Vagina (tissue), 2 donors: ENCODE data around the gene FOXK1.

Experiments used
- POLR2A ChIP-seq, 2 donors: fragments of 450-650 bp; IDR thresholded peaks; one replicate each; pipeline ENCODE4 v1.6.1; 2017; ENCODE audit warnings: antibody characterized with exemption in 2 of 2, mild to moderate bottlenecking in 2 of 2, moderate library complexity in 2 of 2
- POLR2AphosphoS5 ChIP-seq, 2 donors: sonication (generic); formaldehyde crosslinking; IDR thresholded peaks; one replicate each; pipeline ENCODE4 v1.9.0; 2017; ENCODE audit warnings: antibody characterized with exemption in 2 of 2, mild to moderate bottlenecking in 2 of 2, low read depth in 1 of 2; ENCODE audit not compliant: insufficient read depth in 1 of 2
- TF ChIP-seq, protein P1 (sequence below), 3 experiments: fragments of 450-650 bp in 2 of 3; fragments of 200-600 bp in 1 of 3; sonication (generic) in 1 of 3; IDR thresholded peaks; one replicate each; pipeline ENCODE4 v1.5.1; 2017 to 2019; ENCODE audit warnings: antibody characterized with exemption in 3 of 3, mild to moderate bottlenecking in 2 of 3, moderate library complexity in 2 of 3

DNA sequence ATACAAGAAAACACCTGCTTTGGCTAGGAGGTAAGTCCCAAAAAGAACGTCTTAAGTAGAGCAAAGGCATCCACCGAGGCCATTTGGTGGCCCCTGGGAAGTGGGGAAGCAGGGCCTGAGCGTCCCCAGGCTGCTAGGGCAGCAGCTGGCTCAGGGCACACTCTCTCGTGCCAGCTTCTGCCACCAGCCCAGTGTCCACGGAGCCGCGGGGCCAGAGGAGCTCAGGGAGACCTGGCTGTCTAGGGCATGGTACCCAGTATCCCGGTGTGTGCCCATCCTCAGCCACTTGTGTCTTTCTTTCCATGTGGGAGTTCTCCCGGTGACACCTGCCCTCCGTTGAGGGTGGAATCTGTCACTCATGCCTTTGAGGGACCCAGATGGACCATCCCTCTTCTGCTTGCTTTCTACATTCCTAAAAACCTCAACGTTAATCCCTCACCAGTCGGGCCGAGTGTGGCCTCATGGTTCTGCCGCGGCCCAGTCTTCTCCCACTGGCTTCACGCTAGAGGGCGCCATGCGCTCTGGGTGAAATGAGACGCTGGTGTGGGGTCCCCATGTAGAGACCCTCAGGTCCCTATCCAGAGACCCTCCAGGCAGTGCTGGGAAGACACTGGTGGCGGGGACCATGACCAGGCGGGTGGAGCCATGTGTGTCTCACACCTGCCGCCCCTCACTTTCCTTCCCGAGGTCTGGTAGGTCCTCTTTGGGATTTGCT is 83.8 kb downstream of the FOXK1 start:
- TF ChIP-seq POLR2AphosphoS5 (IDR thresholded peaks at IDR 0.05; ENCODE audit: insufficient read depth in 1 of 2, low read depth in 1 of 2) = no peak
- TF ChIP-seq, protein P1, sequence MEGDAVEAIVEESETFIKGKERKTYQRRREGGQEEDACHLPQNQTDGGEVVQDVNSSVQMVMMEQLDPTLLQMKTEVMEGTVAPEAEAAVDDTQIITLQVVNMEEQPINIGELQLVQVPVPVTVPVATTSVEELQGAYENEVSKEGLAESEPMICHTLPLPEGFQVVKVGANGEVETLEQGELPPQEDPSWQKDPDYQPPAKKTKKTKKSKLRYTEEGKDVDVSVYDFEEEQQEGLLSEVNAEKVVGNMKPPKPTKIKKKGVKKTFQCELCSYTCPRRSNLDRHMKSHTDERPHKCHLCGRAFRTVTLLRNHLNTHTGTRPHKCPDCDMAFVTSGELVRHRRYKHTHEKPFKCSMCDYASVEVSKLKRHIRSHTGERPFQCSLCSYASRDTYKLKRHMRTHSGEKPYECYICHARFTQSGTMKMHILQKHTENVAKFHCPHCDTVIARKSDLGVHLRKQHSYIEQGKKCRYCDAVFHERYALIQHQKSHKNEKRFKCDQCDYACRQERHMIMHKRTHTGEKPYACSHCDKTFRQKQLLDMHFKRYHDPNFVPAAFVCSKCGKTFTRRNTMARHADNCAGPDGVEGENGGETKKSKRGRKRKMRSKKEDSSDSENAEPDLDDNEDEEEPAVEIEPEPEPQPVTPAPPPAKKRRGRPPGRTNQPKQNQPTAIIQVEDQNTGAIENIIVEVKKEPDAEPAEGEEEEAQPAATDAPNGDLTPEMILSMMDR (IDR thresholded peaks at IDR 0.05) = no peak
- no peak for TF ChIP-seq POLR2A (IDR thresholded peaks at IDR 0.05)
